Memory B cell (primary cell): ENCODE results near the gene PHB1.
A peak's percentile ranks its signal among the peaks of the same experiment; 100 is the strongest.
"Not testable (repeated sequence)": the region's sequence is repeated elsewhere in the genome, so short reads cannot be mapped to it uniquely, and the experiment has no call there.

Source experiments
- ATAC-seq: fragments of 150-1000 bp; cut with Tn5 transposase; 2 replicates; pipeline ENCODE4 v1.10.0; 2021; ENCODE audit warnings: low read depth, mild to moderate bottlenecking, moderate library complexity
- DNase-seq, 2 donors: peaks; one replicate each; pipeline ENCODE4 v3.0.0; 2022; ENCODE audit warnings: low spot score in 2 of 2
- H3K27ac Mint-ChIP-seq: one replicate; pipeline ENCODE4 v1.8.0; 2022; ENCODE audit warnings: mild to moderate bottlenecking, moderate library complexity, mixed read lengths
- H3K27me3 Mint-ChIP-seq: one replicate; pipeline ENCODE4 v1.8.0; 2022; ENCODE audit warnings: mixed read lengths
- H3K36me3 Mint-ChIP-seq: one replicate; pipeline ENCODE4 v1.8.0; 2022; ENCODE audit warnings: mild to moderate bottlenecking, mixed read lengths
- H3K4me1 Mint-ChIP-seq: one replicate; pipeline ENCODE4 v1.8.0; 2022; ENCODE audit warnings: mixed read lengths
- H3K4me3 Mint-ChIP-seq: one replicate; pipeline ENCODE4 v1.8.0; 2022; ENCODE audit warnings: mild to moderate bottlenecking, moderate library complexity, mixed read lengths
- H3K9me3 Mint-ChIP-seq: one replicate; pipeline ENCODE4 v1.8.0; 2022; ENCODE audit warnings: mixed read lengths

Gene PHB1

GRCh38 chr17:49434821-49435670 is 20.4 kb upstream of the PHB1 start:
- Mint-ChIP-seq H3K36me3 (no peaks in the 10 kb centered on the region), H3K27ac (no peak overlapping the region), H3K9me3 (no peaks in the 10 kb centered on the region), H3K4me3 (no peak overlapping the region), H3K27me3 (peaks cover 10% of the 10 kb centered on the region), H3K4me1 (peaks cover 4% of the 10 kb centered on the region)
- DNase-seq (peak; percentile 35 to 36), ATAC-seq (peak; percentile 38)

DNA sequence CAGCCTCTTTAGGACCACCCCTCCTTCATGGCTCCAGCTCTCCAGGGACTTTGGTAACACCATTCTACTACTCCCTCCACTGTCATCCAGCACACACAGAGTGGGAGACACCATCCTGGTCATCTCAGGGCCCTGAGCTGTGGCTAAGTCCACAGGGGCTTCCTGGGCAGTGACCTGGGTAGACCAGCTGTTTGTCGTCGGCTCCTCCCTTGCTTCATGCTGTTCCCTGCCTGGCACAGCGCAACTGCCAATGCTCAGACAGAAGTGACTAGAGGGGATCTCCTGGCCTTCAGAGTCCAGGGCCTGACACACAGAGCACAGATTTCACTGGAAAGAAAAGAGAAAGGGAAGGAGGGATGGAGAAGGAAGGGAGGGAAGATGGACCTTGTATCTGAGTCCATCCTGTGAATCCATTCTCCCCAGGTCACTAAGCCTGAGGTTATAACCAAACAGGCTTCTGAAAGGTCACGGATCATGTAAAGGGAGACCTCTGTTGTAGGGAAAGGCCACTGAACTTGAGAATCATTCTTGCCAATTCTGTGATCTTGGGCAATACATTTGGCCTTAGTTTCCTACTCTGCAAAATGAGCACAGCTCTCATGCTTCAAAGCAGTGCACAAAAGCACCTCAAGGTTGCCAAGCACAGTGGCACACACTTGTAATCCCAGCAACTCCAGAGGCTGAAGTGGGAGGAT is 18.5 kb upstream of the PHB1 start:
- no peaks in the 10 kb centered on the region for H3K4me1 Mint-ChIP-seq
- H3K36me3 Mint-ChIP-seq: no peaks in the 10 kb centered on the region
- no peaks in the 10 kb centered on the region for H3K9me3 Mint-ChIP-seq
- no peak overlapping the region for H3K4me3 Mint-ChIP-seq
- H3K27me3 Mint-ChIP-seq: peaks cover 10% of the 10 kb centered on the region
- no peak overlapping the region for H3K27ac Mint-ChIP-seq
- DNase-seq: no peak
- no peak for ATAC-seq

DNA sequence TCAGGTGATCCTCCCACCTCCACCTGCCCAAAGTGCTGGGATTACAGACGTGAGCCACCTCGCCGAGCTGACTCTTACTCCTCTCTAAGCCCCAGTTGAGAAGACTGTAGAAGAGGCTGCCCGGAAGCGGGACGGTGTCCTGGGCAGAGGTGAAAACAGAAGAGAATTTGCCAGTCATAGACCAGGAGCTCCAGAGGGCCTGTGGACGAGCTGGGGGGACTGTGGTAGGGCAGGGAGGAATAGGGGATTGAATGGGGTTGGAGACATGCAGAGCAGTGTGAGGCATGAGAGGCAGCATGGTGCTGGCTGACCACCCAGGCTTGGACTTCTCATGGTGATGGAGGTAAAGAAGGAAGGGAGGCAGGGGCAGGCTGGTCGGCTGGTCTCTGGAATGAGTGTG is 17.1 kb upstream of the PHB1 start:
- Mint-ChIP-seq H3K27ac (no peak overlapping the region), H3K4me1 (no peaks in the 10 kb centered on the region), H3K9me3 (no peaks in the 10 kb centered on the region), H3K36me3 (no peaks in the 10 kb centered on the region), H3K4me3 (no peak overlapping the region), H3K27me3 (peaks cover 6% of the 10 kb centered on the region)
- DNase-seq: no peak
- no peak for ATAC-seq

DNA sequence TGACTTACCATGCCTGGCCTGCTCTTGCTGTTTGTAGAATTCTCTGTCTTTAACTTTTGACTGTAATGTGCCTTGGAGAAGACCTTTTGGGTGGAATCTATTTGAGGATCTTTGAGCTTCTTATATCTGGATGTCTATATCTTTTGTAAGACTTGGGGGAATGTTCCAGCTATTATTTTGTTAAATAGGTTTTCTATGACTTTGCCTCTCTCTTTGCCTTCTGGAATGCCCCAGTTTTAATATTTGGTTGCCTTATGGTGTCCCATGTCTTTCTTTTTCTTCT is 10.3 kb upstream of the PHB1 start:
- H3K9me3 Mint-ChIP-seq: peaks cover 2% of the 10 kb centered on the region
- H3K36me3 Mint-ChIP-seq: peaks cover 2% of the 10 kb centered on the region
- H3K27ac Mint-ChIP-seq: no peak overlapping the region
- H3K27me3 Mint-ChIP-seq: peaks cover 15% of the 10 kb centered on the region
- no peak overlapping the region for H3K4me3 Mint-ChIP-seq
- DNase-seq: no peak
- ATAC-seq: no peak
- no peaks in the 10 kb centered on the region for H3K4me1 Mint-ChIP-seq

- ATAC-seq, H3K9me3 Mint-ChIP-seq, H3K27ac Mint-ChIP-seq, H3K4me3 Mint-ChIP-seq, H3K4me1 Mint-ChIP-seq, H3K36me3 Mint-ChIP-seq, DNase-seq: not testable (repeated sequence)
- peaks cover 15% of the 10 kb centered on the region for H3K27me3 Mint-ChIP-seq
Observed at GRCh38 chr17:49424276-49425003, 9.8 kb upstream of the PHB1 start.

DNA sequence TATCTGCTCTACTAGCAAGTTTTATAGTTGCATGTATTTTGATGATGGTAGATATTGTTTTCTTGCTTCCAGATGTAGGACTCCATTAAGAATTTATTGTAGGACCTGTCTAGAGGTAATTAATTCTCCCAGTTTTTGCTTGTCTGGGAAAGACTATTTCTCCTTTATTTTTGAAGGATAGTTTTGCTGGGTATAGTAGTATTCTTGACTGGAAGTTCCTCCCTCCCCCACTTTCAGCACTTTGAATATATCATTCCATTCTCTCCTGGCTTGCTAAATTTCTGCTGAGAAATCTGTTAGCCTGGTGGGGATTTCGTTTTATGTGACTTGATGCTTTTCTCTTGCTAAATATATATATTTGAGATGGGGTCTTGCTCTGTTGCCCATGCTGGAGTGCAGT is 8.0 kb upstream of the PHB1 start:
- Mint-ChIP-seq H3K36me3 (peaks cover 2% of the 10 kb centered on the region), H3K27ac (no peak overlapping the region), H3K4me3 (no peak overlapping the region), H3K4me1 (no peaks in the 10 kb centered on the region), H3K27me3 (peaks cover 14% of the 10 kb centered on the region), H3K9me3 (peaks cover 2% of the 10 kb centered on the region)
- DNase-seq (no peak), ATAC-seq (no peak)

GRCh38 chr17:49419761-49420160 is 5.1 kb upstream of the PHB1 start:
- H3K4me1 Mint-ChIP-seq, H3K36me3 Mint-ChIP-seq, H3K27me3 Mint-ChIP-seq, H3K4me3 Mint-ChIP-seq, ATAC-seq, H3K27ac Mint-ChIP-seq, H3K9me3 Mint-ChIP-seq, DNase-seq: not testable (repeated sequence)

DNA sequence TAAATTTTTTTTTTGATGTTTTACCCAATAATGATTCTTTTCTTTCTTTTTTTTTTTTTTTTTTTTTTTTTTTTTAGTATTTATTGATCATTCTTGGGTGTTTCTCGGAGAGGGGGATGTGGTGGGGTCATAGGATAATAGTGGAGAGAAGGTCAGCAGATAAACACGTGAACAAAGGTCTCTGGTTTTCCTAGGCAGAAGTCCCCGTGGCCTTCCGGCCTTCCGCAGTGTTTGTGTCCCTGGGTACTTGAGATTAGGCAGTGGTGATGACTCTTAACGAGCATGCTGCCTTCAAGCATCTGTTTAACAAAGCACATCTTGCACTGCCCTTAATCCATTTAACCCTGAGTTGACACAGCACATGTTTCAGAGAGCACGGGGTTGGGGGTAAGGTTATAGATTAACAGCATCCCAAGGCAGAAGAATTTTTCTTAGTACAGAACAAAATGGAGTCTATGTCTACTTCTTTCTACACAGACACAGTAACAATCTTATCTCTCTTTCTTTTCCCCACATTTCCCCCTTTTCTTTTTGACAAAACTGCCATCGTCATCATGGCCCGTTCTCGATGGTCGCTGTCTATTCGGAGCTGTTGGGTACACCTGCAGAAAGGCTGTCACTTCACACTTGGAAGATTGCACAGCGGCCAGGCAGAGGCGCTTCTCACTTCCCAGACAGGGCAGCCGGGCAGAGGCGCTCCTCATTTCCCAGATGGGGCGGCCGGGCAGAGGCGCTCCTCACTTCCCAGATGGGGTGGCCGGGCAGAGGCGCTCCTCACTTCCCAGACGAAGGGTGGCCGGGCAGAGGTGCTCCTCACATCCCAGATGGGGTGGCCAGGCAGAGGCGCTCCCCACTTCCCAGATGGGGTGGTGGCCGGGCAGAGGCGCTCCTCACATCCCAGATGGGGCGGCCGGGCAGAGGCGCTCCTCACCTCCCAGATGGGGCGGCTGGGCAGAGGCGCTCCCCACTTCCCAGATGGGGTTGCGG is 4.4 kb upstream of the PHB1 start:
- not testable (repeated sequence) for DNase-seq, H3K4me3 Mint-ChIP-seq, H3K36me3 Mint-ChIP-seq, H3K27me3 Mint-ChIP-seq, H3K9me3 Mint-ChIP-seq, ATAC-seq, H3K27ac Mint-ChIP-seq, H3K4me1 Mint-ChIP-seq

DNA sequence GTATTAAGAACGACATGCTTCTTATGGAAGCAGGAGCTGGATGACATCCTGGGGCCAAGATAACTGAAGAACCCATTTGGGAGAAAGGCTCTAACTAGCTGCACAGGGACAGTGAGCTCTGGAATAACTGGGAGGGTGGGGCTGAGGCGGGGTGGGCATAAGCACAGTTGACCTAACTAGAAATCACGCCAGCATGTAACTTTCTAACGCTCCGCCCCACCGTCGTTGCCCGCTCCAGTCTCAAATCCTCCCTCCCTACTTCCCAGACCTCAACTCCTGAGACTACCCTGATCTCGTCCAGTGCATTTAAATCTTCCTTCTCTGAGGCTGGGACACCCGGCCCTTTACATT is 436 bp downstream of the PHB1 start:
- no peak for DNase-seq
- no peak for ATAC-seq
- Mint-ChIP-seq H3K9me3 (no peaks in the 10 kb centered on the region), H3K27me3 (no peaks in the 10 kb centered on the region), H3K36me3 (peaks cover 15% of the 10 kb centered on the region), H3K27ac (peak overlapping the region; percentile 89), H3K4me3 (peak overlapping the region; percentile 96), H3K4me1 (peaks cover 11% of the 10 kb centered on the region)

DNA sequence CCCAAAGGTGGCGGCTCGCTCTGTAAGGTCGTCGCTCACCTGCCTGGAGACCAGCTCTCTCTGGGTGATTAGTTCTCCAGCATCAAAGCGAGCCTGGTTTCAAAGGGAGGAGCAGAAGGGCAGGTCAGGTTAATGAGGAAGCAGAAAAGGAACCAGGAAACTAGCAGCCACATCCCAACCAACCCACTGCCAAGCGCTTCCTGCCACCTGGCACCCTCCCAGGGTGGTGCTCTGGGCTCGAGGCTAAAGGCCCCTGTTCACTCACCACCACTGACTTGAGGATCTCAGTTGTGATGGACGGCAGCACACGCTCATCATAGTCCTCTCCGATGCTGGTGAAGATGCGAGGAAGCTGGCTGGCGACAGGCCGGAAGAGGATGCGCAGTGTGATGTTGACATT is 5.6 kb downstream of the PHB1 start:
- DNase-seq: no peak
- H3K36me3 Mint-ChIP-seq: peaks cover 41% of the 10 kb centered on the region
- H3K27ac Mint-ChIP-seq: no peak overlapping the region
- H3K4me3 Mint-ChIP-seq: no peak overlapping the region
- no peaks in the 10 kb centered on the region for H3K9me3 Mint-ChIP-seq
- peaks cover 19% of the 10 kb centered on the region for H3K4me1 Mint-ChIP-seq
- H3K27me3 Mint-ChIP-seq: no peaks in the 10 kb centered on the region
- ATAC-seq: no peak

DNA sequence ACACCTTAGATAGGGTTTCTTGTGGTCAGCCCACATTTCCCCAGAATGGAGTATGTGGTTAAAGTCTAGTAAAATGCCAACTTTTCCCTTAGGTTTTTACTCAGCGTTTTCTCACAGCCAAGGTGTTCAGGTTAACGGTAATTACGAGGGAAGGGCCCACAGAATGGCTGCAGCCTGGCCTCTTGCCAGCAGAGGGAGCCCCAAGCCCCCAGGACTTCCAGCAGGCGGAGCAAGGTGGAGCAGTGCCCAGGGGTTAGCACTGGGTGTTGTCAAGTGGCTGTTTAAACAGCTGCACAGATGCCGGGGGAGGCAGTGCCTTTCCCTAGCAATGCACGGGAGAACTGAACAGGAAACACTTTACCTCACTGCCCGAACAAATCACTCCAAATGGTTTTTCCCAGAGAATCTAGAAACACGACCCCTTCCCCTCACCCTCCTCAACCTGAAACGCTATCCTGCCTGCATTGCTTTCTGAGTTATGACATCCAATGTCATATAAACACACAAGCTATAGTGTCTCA is 6.6 kb downstream of the PHB1 start:
- H3K27me3 Mint-ChIP-seq: no peaks in the 10 kb centered on the region
- ATAC-seq (peak; percentile 89), DNase-seq (peak; percentile 85 to 95)
- no peaks in the 10 kb centered on the region for H3K9me3 Mint-ChIP-seq
- H3K4me3 Mint-ChIP-seq: no peak overlapping the region
- peaks cover 25% of the 10 kb centered on the region for H3K4me1 Mint-ChIP-seq
- H3K36me3 Mint-ChIP-seq: peaks cover 41% of the 10 kb centered on the region
- no peak overlapping the region for H3K27ac Mint-ChIP-seq

- Mint-ChIP-seq H3K9me3 (no peaks in the 10 kb centered on the region), H3K4me3 (no peak overlapping the region), H3K36me3 (peaks cover 38% of the 10 kb centered on the region), H3K4me1 (peaks cover 25% of the 10 kb centered on the region), H3K27me3 (no peaks in the 10 kb centered on the region), H3K27ac (no peak overlapping the region)
- DNase-seq: no peak
- no peak for ATAC-seq
Observed at GRCh38 chr17:49407086-49407485, 7.6 kb downstream of the PHB1 start.

DNA sequence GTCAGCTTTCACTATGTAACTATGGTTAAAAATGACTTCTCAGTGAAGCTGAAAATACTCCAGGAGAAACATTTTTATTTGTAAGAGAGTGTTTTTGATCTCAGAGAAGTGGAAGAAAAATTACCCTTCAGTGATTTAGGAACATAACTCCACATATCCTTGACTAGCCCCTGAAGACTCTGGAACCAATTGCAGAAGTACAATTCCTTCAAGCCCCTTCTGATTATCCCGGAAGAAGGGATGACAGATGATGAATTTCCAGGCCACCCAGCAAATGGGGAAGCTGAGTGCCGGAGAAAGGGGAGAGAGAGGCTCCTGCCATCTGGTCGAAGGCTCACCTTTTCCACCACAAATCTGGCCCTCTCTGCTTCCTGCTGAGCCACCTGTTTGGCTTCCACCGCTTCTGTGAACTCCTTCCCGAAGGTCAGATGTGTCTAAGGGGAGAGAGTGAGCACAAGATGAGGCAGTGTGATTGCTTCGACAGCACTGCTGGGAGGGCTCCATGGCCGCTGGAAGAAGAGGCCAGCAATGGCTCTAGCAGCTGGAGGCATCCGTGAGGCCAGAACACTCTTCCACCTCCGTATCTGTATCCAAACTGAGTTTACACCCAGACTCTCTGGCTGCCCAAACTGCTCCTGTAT is 8.1 kb downstream of the PHB1 start:
- Mint-ChIP-seq H3K9me3 (no peaks in the 10 kb centered on the region), H3K27ac (no peak overlapping the region), H3K27me3 (no peaks in the 10 kb centered on the region), H3K4me3 (no peak overlapping the region), H3K4me1 (peaks cover 21% of the 10 kb centered on the region), H3K36me3 (peaks cover 33% of the 10 kb centered on the region)
- DNase-seq (no peak), ATAC-seq (no peak)
